ENCODE results near the gene USP6NL.

DNA sequence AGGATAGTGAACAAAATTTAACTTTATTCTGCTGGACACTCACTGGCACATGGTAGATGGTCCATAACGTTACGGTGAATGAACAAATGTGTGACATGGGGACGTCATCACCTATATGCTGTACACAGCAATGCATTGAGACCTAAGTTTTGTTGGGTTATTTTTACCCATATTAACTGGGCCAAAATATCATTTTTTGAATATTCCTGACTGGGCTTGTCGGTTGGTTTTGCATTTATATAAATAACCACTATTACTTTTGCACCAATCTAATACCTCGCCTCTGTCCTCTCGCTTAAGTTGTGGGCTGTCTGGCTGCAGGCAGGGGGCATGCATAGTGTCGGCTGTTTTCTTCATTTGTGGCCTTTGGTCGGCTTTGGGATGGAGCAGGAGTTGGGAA lies 161.7 kb downstream of the USP6NL start:
- no peak for TF ChIP-seq CTBP1 (IDR thresholded peaks at IDR 0.05; ENCODE audit: borderline replicate concordance)
- TF ChIP-seq SUZ12 (IDR thresholded peaks at IDR 0.05) = no peak
- no peak for TF ChIP-seq HDGF (IDR thresholded peaks at IDR 0.05; ENCODE audit: borderline replicate concordance)
- no peak for TF ChIP-seq BHLHE40 (IDR thresholded peaks at IDR 0.05; ENCODE audit: borderline replicate concordance)
- no peak for TF ChIP-seq FOXA1 (IDR thresholded peaks at IDR 0.05)
- no peak for TF ChIP-seq TARDBP (IDR thresholded peaks at IDR 0.05)
- TF ChIP-seq SP1 (IDR thresholded peaks at IDR 0.05) = no peak
- TF ChIP-seq FOXM1 (IDR thresholded peaks at IDR 0.05; ENCODE audit: borderline replicate concordance) = no peak
